HG03280 (cell line): ENCODE measurements around the gene CRKL.
"Not testable (repeated sequence)": the region's sequence is repeated elsewhere in the genome, so short reads cannot be mapped to it uniquely, and the experiment has no call there.

ENCODE experiments used
- ATAC-seq: cut with Tn5 transposase; IDR thresholded peaks from one replicate; pipeline ENCODE4 v1.9.1; 2021; ENCODE audit warnings: mild to moderate bottlenecking, moderate library complexity; ENCODE audit not compliant: unreplicated experiment

The CRKL gene

DNA sequence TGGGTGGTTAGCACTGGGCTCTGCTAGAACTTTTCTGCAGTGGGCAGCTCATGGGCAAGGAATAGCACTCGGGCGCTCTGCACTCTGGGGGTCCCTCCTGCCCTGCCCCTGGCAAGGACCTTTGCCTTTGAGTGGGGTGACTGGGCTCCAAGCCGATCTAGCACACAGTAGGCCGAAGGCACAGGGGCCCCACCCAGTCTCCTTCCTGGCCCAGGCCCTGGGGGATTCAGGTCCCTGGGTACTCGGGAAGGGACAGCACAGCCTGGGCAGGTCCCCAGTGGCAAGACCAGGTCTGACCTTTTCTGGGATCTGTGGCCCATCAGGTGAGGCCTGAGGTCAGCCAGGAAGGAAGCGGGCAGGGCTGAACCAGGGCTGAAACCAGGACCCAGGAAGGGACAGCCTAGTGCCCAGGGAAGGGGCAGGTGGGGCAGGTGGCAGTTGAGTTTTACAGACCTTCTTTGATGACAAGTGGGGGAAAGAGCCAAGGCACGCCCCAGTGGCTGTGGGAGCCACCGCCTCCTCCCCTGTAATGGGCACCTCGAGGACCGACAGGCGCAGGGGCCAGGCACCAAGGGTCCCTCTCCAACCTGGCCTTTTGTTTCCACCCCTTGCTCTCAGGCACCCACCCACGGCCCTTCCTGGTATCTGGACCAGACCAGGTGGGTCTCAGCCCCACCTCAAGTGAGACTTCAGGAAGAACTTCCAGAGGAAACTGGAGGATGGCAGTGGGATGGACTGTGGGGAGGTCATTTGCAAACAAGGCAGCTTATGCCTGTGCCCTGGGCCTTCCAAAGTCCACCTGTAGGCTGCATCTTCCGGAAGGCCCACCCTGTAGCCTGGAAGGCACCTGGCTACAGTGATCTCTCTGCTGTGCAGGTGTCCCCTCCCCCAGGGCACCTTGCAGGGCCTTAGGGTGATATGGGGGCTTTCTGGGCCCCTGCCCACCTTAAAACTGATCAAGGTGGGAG lies 49.0 kb downstream of the CRKL start:
- no peak for ATAC-seq

DNA sequence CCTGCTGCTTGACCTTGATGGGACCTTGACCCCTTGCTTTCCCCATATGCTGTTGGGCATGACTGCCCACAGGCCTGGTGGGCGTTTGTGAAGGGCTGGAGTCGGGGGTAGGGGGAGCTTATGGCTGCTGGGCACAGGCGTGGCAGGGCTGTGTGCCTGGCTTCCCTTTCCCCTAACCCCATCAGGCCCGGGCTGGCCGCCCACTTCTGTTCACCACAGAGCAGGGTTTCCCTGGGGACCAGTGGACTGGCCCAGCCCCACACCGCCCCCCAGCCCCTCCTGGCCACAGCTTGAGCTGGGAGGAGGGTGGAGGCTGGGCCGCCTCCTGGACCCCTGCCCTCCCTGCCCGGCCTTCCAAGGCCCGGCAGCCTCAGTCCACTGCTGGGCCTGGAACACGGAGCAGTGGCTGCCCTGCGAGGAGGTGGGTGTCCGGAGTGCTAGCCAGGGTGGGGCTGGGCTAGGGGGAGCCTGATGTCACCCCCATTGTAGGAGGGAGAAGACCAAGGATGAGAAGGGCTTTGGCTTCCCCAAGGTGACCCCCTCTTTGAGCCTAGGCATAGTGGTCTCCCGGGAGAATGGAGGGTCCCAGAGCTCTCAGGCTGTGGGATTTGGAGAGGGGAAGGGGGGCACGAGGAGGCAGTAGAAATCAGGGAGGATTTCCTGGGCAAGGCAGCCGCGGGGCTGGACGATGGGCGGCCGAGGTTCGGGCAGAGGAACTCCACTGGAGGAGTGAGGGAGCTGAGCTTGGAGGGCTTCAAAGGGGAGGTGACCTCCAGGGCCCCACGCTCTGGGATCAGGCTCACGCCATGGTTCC lies 49.9 kb downstream of the CRKL start, which contains the start of gene AIFM3:
Gene AIFM3, plus strand, starts transcription at position 373 of the 814 bp plus-strand sequence. CDS start 690 bp downstream, outside the sequence.
- no peak for ATAC-seq

DNA sequence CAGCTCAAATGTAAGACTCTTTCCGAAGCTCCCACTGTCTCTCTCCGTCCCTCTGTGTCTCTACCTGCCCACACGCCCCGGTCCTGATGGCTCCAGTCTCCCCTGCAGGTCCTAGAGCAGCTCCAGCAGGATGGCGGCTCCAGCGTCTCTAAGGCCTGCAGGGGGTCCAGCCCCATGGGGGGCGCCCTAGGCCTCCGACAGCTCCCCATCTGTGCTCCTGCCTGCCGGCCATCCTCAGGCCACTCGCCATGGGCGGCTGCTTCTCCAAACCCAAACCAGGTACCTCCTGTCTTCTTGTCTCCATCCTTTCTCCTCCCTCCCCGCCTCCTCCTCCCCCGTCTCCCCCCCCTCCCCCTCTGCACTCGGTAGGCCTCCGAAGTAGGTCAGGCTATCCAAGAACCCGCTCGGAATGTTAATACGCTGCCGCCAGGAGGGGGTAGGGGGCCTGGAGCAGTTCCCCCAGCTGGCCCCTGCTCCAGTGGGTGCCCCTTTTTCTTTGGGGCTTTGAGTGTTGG lies 50.5 kb downstream of the CRKL start:
- ATAC-seq, result no peak

DNA sequence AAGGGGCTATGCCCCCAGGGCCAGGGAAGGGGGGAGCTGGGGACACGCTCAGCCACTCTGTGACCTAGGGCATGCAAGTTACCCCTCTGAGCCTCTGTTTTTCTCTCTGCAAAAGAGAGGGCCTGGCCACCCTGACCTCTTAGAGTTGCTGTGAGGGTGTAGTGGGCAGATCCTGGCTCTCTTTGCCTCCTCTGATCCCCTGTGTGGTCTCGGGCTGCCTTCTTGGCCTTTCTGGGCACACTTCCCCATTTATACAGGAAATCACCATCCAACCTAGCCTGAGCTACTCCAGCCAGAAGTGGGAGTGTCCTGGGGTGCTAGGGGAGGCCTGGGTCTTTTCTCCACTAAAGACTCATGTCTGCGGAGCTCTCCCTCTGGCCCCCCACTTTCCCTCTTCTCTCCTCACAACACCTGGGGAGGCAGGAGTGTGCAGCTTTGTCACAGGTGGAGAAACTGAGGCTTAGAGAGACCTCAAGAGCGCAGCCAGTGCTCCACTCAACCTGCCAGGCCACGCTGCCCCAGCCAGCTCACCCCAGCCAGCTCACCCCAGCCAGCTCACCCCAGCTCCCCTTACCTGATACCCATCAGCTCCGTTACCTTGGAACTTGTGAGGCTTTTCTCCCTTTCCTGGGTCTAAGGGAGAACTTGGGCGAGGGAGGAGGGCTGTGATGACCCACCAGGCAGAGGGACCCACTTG lies 51.2 kb downstream of the CRKL start:
- no peak for ATAC-seq

DNA sequence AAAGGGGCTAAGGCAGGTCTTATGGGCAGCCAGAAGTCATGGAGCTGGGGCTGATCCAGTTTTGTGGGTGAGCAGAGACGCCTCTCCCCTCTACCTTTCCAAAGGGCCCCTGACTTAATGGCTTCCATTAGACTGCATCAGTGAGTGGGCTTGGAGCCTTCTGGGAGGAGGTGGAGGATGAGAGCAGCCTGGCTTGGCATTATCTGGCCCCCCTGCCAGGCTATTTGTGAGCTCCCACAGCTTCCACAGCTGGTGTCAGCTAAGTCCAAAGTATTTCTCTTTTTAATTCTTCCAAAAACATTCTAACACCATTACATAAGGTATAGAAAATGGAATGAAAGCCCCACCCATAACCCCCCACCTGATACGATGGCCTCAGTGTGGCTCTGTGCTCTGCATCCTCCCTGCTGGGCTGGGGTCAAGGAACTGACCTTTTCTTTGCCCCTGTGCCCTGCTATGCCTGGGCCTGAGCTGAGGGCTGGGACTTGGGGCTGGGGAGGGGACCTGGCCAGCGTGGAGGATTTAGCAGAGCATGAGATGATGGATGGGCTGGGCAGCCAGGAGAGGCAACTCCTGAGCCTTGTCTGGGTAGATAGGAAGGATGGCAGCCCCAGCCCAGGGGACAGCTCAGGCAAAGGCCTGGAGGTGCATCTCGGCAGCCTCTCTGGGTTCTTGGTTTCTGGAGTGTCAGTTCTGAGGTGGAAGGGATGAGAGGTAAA lies 53.9 kb downstream of the CRKL start:
- no peak for ATAC-seq

DNA sequence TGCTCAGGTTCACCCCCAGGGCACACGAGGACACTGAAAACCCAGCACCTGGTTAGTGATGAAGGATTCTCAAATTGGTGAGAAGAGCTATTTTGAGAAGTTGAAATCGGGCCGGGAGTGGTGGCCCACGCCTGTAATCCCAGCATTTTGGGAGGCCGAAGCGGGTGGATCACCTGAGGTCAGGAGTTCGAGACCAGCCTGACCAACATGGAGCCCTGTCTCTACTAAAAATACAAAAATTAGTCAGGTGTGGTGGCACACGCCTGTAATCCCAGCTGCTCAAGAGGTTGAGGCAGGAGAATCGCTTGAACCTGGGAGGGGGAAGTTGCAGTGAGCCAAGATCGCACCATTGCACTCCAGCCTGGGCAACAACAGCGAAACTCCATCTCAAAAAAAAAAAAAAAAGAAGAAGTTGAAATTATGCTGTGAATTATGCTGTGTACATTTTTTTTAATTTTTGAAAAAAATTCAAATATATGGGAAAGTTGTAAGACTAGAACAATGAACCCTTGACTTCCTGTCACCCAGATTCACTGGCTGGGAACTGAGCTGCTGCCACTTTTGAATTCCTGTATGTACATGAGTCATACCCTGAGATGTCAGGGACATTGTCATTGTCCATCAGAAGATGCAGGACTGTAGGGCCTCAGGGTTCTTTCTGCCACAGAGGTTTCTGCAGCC lies 54.9 kb downstream of the CRKL start:
- not testable (repeated sequence) for ATAC-seq

DNA sequence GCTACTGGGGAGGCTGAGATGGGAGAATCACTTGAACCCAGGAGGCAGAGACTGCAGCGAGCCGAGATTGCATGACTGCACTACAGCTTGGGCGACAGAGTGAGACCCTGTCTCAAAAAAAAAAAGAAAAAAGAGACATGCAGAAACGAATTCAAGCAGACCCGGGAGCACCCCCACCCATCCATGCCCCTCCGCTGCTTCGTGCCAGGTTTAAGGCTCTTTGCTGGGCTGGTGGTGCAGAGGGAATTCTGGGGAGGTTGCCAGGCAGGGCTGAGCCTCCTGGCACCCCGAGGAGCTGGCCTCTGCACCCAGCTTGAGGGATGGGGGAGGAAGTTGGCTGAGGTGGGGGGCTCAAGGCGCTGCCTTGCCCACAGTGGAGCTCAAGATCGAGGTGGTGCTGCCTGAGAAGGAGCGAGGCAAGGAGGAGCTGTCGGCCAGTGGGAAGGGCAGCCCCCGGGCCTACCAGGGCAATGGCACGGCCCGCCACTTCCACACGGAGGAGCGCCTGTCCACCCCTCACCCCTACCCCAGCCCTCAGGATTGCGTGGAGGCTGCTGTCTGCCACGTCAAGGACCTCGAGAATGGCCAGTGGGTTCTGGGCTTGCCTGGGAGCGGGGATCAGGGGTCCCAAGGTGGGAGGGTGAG lies 55.8 kb downstream of the CRKL start:
- ATAC-seq, result no peak

DNA sequence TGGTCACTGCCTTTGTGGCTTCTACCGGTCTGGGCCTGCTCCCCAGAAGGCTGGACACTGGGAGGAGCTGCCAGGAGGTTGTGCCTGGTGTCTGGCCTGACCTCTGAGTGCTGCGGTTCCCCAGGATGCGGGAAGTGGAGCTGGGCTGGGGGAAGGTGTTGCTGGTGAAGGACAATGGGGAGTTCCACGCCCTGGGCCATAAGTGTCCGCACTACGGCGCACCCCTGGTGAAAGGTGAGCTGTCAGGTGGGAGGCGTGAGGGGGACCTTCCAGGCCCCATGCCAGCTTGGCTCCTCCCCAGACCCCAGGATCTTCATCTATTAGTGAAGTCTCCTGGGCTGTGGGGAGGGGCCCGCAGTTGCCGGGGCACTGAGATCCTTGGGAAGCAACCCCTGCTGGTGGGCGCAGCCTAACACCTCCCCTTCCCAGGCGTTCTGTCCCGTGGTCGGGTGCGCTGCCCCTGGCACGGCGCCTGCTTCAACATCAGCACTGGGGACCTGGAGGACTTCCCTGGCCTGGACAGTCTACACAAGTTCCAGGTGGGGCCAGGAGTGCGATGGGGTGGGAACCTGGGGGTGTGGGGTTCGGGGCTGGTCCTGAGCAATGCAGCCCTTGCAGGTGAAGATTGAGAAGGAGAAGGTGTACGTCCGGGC lies 56.6 kb downstream of the CRKL start:
- no peak for ATAC-seq

DNA sequence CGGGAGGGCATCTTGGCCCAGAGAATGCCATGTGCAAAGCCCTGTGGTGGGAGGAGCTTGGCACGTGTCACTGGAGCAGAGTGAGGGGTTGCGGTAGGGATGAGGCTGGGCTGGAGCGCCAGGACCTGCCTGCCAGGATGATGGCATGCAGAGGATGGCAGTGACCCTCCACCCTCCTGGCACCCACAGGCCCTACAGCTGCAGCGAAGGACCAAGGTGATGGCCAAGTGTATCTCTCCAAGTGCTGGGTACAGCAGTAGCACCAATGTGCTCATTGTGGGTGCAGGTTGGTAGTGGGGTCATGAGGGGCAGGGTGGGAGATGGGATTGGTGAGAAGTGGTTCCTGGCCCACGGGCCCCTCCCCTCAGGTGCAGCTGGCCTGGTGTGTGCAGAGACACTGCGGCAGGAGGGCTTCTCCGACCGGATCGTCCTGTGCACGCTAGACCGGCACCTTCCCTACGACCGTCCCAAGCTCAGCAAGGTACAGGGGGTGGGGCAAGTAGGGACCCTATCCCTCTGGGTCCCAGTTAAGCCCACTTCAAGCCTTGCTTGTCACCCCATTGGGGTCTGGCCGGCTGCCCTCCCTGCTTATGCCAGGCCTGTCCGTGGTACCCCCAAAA lies 57.2 kb downstream of the CRKL start:
- ATAC-seq, result no peak

DNA sequence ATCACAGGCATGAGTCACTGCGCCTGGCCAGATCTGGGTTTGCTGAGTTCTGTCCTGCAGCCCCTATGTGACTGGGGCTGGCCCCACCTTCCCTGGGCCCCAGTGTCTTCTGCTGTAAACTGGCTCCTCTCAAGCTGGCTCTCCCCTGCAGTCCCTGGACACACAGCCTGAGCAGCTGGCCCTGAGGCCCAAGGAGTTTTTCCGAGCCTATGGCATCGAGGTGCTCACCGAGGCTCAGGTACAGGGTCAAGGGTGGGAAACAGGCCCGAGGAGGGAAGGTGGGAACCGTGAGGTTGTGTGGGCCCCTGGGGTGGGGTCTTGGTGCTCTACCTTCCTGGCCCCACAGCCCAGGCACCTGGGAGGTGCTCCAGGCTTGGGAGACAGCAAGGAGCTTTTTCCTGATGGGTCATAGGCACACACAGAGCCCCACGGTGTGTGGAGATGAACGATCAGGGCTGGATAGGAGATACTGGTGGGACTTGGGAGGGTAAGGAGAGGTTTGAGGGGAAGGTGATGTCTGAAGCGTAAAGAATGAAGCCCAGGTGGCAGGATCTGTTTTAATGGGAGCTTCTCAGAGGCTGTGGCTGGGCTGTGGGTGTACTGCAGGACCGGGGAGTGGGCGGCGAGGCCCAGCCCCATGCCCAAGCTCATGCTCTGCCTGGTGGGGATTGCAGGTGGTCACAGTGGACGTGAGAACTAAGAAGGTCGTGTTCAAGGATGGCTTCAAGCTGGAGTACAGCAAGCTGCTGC lies 58.5 kb downstream of the CRKL start:
- no peak for ATAC-seq

DNA sequence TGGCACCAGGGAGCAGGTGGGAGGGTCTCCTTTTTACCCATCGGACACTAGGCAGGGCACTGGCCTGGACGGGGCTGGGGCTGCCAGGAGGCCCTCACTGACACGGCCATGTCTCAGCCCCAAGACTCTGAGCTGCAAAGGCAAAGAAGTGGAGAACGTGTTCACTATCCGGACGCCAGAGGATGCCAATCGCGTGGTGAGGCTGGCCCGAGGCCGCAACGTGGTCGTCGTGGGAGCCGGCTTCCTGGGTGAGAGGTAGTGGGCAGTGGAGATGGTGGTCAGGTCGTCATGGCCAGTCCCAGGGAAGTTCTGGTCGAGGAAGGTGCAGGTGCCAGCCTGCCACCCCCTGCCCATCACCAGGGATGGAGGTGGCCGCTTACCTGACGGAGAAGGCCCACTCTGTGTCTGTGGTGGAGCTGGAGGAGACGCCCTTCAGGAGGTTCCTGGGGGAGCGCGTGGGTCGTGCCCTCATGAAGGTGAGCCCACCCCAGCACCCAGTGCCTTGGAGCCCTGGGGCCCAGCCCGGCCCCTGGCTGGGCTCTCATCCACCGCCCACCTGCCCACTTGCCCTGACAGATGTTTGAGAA lies 59.2 kb downstream of the CRKL start:
- no peak for ATAC-seq

DNA sequence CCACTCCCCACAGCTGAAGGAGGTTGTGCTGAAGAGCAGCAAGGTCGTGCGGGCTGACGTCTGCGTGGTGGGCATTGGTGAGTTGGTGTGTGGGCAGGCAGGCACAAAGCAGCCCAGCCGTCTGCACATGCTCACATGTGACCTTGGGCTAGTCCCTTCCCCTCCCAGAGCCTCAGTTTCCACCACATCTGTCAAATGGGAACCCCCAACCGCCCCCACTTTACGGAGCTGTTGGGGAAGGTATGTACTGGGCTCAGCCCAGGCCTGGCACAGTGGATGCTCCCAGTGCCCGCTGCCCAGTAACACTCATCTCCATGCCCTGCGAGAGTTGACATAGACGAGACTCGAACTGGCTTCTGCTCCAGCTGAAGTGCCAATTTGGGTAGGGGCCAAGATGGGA lies 59.8 kb downstream of the CRKL start:
- no peak for ATAC-seq

DNA sequence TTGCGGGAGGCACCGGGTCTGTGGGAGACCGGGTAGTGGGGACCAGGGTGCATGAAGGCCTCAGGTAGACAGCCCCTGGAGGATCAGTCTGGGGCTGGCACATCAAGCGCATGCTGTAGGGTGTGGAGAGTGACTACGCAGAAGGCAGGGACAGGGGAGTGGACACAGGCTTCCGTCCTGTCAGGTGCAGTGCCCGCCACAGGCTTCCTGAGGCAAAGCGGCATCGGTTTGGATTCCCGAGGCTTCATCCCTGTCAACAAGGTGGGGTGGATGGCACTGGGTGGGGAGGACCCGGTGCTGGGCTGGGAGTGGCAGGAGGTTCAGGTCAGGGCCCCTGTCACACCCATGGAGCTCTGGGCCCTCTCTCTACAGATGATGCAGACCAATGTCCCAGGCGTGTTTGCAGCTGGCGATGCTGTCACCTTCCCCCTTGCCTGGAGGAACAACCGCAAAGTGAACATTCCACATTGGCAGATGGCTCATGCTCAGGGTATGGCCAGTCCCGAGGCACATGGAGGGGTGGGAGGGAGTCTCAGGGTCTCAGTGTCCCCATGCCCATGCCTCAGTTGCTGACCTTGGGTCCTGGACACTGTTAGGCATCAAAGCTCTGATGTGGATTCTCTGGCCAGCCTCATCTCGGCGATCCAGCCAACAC lies 60.4 kb downstream of the CRKL start:
- ATAC-seq, result no peak

DNA sequence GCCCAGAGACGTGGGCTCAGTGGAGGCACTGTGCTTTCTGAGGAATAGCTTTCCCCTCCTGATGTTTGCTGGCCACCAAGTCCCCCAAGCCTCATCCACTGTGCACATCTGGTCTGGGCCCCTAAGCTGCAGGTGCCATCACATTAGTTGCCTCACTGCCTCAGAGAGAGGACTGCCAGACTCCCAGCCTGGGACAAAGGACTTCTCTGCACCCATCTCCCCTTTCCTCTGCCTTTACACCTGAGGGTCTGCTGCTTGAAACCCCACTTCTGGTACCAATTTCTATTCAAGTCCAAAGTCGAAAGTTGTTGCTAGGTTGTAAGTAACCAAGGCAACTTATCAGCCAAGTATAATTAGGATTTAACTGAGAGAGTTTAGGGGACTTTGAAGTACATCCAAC lies 61.2 kb downstream of the CRKL start:
- no peak for ATAC-seq

DNA sequence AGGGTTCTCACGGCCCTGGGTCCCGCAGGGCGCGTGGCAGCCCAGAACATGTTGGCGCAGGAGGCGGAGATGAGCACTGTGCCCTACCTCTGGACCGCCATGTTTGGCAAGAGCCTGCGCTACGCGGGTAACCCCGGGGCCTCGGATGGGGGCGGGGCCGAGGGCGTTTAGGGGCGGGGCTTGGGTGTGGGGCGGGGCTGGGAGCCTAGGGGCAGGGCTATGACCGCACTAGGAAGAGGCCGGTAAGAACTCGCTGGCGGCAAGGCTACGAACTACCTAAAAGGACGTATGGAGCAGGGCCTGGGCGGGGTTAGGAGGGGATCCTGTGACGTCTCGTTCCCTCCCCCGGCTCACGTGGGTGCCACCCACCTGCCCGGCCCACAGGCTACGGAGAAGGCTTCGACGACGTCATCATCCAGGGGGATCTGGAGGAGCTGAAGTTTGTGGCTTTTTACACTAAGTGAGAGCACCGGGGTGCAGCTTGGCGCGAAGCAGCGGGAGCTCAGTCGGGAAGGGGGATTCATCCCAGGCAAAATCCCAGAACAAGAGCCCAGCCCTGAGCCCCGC lies 62.1 kb downstream of the CRKL start:
- ATAC-seq, result no peak

DNA sequence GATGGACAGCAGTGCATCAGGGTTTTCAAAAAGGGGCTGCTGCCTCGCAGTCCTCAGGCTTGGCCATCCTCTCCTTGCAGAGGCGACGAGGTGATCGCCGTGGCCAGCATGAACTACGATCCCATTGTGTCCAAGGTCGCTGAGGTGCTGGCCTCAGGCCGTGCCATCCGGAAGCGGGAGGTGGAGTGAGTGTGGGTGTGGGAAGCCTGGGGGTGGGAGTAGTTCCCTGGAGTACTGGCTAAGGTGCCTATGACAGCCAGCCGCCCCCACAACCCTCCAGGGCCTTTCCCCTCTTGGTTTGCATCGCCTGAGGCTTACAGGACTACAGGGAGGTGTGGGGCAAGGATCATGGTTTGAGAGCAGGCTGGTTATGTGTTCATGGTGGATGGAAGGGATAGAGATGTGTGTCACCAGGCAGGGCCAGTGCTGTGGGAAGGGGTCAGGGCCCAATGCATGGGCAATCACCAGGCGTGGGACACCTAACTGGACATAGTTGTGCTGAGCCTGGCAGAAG lies 62.8 kb downstream of the CRKL start:
- no peak for ATAC-seq
